ENCODE data around the gene SNX7. TPM values are rescaled to one million over a fixed set of nuclear protein-coding genes. Genes with fewer than 3 reads are reported as not detected.

The SNX7 gene
- total and polyA plus RNA-seq, 10 donors: 2.3 to 11.5 (median 7.6) TPM

GRCh38 chr1:98672189-98672588 lies 10.7 kb downstream of the SNX7 start:
- H3K36me3 ChIP-seq: no peaks in the 10 kb centered on the region
- no peak for TF ChIP-seq POLR2A (IDR thresholded peaks at IDR 0.05)
- TF ChIP-seq POLR2AphosphoS5 (IDR thresholded peaks at IDR 0.05): no peak
- TF ChIP-seq CTCF (IDR thresholded peaks at IDR 0.05 in 8 of 11, conservative IDR thresholded peaks at IDR 0.05 in 3 of 11): no peak
- no peaks in the 10 kb centered on the region for H3K27me3 ChIP-seq (replicated peaks in 1 of 7)
- H3K27ac ChIP-seq: no peak overlapping the region
- no peaks in the 10 kb centered on the region for H3K4me1 ChIP-seq
- WGBS, 5 donors: 77 to 95% (median 84%) methylated on average over 2 of the region's 2 CpGs
- no peak overlapping the region for H3K4me3 ChIP-seq
- no peak for DNase-seq
- intact Hi-C loops (cut with DNase I; ENCODE audit: low total_unique reads): no loop called here
- no peaks in the 10 kb centered on the region for H3K9me3 ChIP-seq

GRCh38 chr1:98674075-98674781 lies 12.7 kb downstream of the SNX7 start:
- 77 to 91% (median 79%) methylated on average over 5 of the region's 5 CpGs for WGBS, 5 donors
- no peak for DNase-seq
- Histone ChIP-seq H3K4me3 (no peak overlapping the region), H3K27me3 (replicated peaks in 1 of 7) (no peaks in the 10 kb centered on the region), H3K36me3 (no peaks in the 10 kb centered on the region), H3K9me3 (no peaks in the 10 kb centered on the region), H3K4me1 (no peaks in the 10 kb centered on the region), H3K27ac (no peak overlapping the region)
- intact Hi-C loops (cut with DNase I; ENCODE audit: low total_unique reads): no loop called here
- TF ChIP-seq POLR2AphosphoS5 (IDR thresholded peaks at IDR 0.05) (no peak), POLR2A (IDR thresholded peaks at IDR 0.05) (no peak), CTCF (IDR thresholded peaks at IDR 0.05 in 8 of 11, conservative IDR thresholded peaks at IDR 0.05 in 3 of 11) (no peak)

- Histone ChIP-seq H3K4me3 (no peak overlapping the region), H3K36me3 (no peaks in the 10 kb centered on the region), H3K9me3 (peaks cover 0 to 3% (median 0%) of the 10 kb centered on the region in 8 donors), H3K27ac (no peak overlapping the region), H3K27me3 (replicated peaks in 1 of 7) (no peaks in the 10 kb centered on the region), H3K4me1 (no peaks in the 10 kb centered on the region)
- intact Hi-C loops (cut with DNase I; ENCODE audit: low total_unique reads): no loop called here
- no peak for DNase-seq
- TF ChIP-seq CTCF (IDR thresholded peaks at IDR 0.05 in 8 of 11, conservative IDR thresholded peaks at IDR 0.05 in 3 of 11) (no peak), POLR2A (IDR thresholded peaks at IDR 0.05) (no peak), POLR2AphosphoS5 (IDR thresholded peaks at IDR 0.05) (no peak)
- WGBS, 5 donors: 86 to 93% (median 91%) methylated on average over 5 of the region's 5 CpGs
Measured at GRCh38 chr1:98675282-98675681, 13.8 kb downstream of the SNX7 start.

- H3K4me1 ChIP-seq: no peaks in the 10 kb centered on the region
- TF ChIP-seq POLR2AphosphoS5 (IDR thresholded peaks at IDR 0.05) (no peak), CTCF (IDR thresholded peaks at IDR 0.05 in 8 of 11, conservative IDR thresholded peaks at IDR 0.05 in 3 of 11) (no peak), POLR2A (IDR thresholded peaks at IDR 0.05) (no peak)
- 73 to 85% (median 81%) methylated on average over 4 of the region's 4 CpGs for WGBS, 5 donors
- no peaks in the 10 kb centered on the region for H3K36me3 ChIP-seq
- H3K27me3 ChIP-seq (replicated peaks in 1 of 7): no peaks in the 10 kb centered on the region
- peaks cover 0 to 5% (median 0%) of the 10 kb centered on the region in 8 donors for H3K9me3 ChIP-seq
- no peak overlapping the region for H3K4me3 ChIP-seq
- DNase-seq: no peak
- intact Hi-C loops (cut with DNase I; ENCODE audit: low total_unique reads): no loop called here
- H3K27ac ChIP-seq: no peak overlapping the region
Measured at GRCh38 chr1:98677288-98677687, 15.8 kb downstream of the SNX7 start.
